Liver (tissue), 9 donors: ENCODE measurements around the gene MAML3. TPM values are rescaled to one million over a fixed set of nuclear protein-coding genes. Genes with fewer than 3 reads are reported as not detected.

ENCODE experiments used
- DNase-seq: peaks from one replicate; pipeline ENCODE4 v3.0.0-alpha.2; 2017; ENCODE audit warnings: low spot score
- H3K27ac ChIP-seq, 2 donors: one replicate each; pipeline ENCODE4 v1.7.0; 2013; ENCODE audit warnings: inconsistent platforms in 2 of 2, low read length in 2 of 2, control low read depth in 1 of 2, low read depth in 1 of 2, mild to moderate bottlenecking in 1 of 2
- H3K27me3 ChIP-seq, 4 donors: one replicate each; pipeline versions ENCODE4 v1.6.1 to v1.7.0; 2013; ENCODE audit warnings: low read length in 3 of 4, inconsistent platforms in 1 of 4, mild to moderate bottlenecking in 1 of 4, moderate library complexity in 1 of 4; ENCODE audit not compliant: control insufficient read depth in 4 of 4, insufficient read depth in 4 of 4
- H3K36me3 ChIP-seq, 4 donors: one replicate each; pipeline versions ENCODE4 v1.6.1 to v1.7.0; 2013; ENCODE audit warnings: low read length in 3 of 4, mild to moderate bottlenecking in 3 of 4, low read depth in 1 of 4, moderate library complexity in 1 of 4; ENCODE audit not compliant: control insufficient read depth in 4 of 4, insufficient read depth in 3 of 4
- H3K4me1 ChIP-seq, 4 donors: one replicate each; pipeline versions ENCODE4 v1.6.1 to v1.7.0; 2013; ENCODE audit warnings: low read length in 3 of 4, mild to moderate bottlenecking in 3 of 4, moderate library complexity in 1 of 4; ENCODE audit not compliant: control insufficient read depth in 4 of 4, insufficient read depth in 4 of 4
- H3K4me3 ChIP-seq, 3 donors: one replicate each; pipeline versions ENCODE4 v1.6.1 to v1.7.0; 2013; ENCODE audit warnings: low read length in 3 of 3, control low read depth in 1 of 3, low read depth in 1 of 3, mild to moderate bottlenecking in 1 of 3
- H3K9ac ChIP-seq, 2 donors: one replicate each; pipeline ENCODE4 v1.7.0; 2013; ENCODE audit warnings: low read length in 2 of 2, mild to moderate bottlenecking in 2 of 2, moderate library complexity in 2 of 2, control low read depth in 1 of 2, low read depth in 1 of 2
- H3K9me3 ChIP-seq, 4 donors: one replicate each; pipeline versions ENCODE4 v1.6.1 to v1.7.0; 2013; ENCODE audit warnings: low read length in 3 of 4; ENCODE audit not compliant: control insufficient read depth in 4 of 4
- CTCF ChIP-seq: fragments of 150-350 bp; IDR thresholded peaks from 2 replicates; pipeline ENCODE4 v1.5.1; 2017; ENCODE audit warnings: improper control_type of control experiment, low read depth, low read length; ENCODE audit not compliant: missing input control
- EGR1 ChIP-seq, 2 donors: IDR thresholded peaks; 2 replicates each; pipeline ENCODE4 v1.6.1; 2016 to 2018; ENCODE audit warnings: antibody characterized with exemption in 2 of 2, low read depth in 2 of 2
- FOXA1 ChIP-seq: IDR thresholded peaks from 2 replicates; pipeline ENCODE4 v1.6.1; 2016; ENCODE audit warnings: antibody characterized with exemption
- GABPA ChIP-seq, 2 donors: IDR thresholded peaks in 1 of 2; conservative IDR thresholded peaks in 1 of 2; 2 replicates each; pipeline ENCODE4 v1.6.1; 2016; ENCODE audit warnings: antibody characterized with exemption in 2 of 2, mild to moderate bottlenecking in 1 of 2, moderate library complexity in 1 of 2
- HNF4A ChIP-seq, 2 donors: conservative IDR thresholded peaks; 2 replicates each; pipeline ENCODE4 v1.6.1; 2016; ENCODE audit warnings: antibody characterized with exemption in 2 of 2, mild to moderate bottlenecking in 2 of 2
- NR2F2 ChIP-seq: IDR thresholded peaks from 2 replicates; pipeline ENCODE4 v1.6.1; 2016; ENCODE audit warnings: antibody characterized with exemption
- REST ChIP-seq: IDR thresholded peaks from 2 replicates; pipeline ENCODE4 v1.6.1; 2016; ENCODE audit warnings: antibody characterized with exemption, mild to moderate bottlenecking
- SP1 ChIP-seq: IDR thresholded peaks from 2 replicates; pipeline ENCODE4 v1.6.1; 2018; ENCODE audit warnings: antibody characterized with exemption, mild to moderate bottlenecking
- TAF1 ChIP-seq: conservative IDR thresholded peaks from 2 replicates; pipeline ENCODE4 v1.6.1; 2016; ENCODE audit warnings: antibody characterized with exemption, mild to moderate bottlenecking
- YY1 ChIP-seq: IDR thresholded peaks from 2 replicates; pipeline ENCODE4 v1.6.1; 2016; ENCODE audit warnings: antibody characterized with exemption, mild to moderate bottlenecking
- ZBTB33 ChIP-seq: IDR thresholded peaks from 2 replicates; pipeline ENCODE4 v1.6.1; 2016; ENCODE audit warnings: antibody characterized with exemption
- WGBS: extraction: QIAGEN DNeasy Blood & Tissue Kit; methylation state at CpG from one replicate; pipeline ENCODE4 v1.1.7; 2013; 5-methylcytosine and 5-hydroxymethylcytosine counted together
- polyA plus RNA-seq, 2 donors: library from polyadenylated mRNA; stranded (reverse) in 1 of 2; unstranded in 1 of 2; fragments of 200-250 nt in 1 of 2; fragments of >200 nt in 1 of 2; fragmentation: Nextera tagmentation in 1 of 2; extraction: Ambion mirVana in 1 of 2; gene quantifications; one replicate each; pipeline versions ENCODE4 v1.2.1 to v1.2.3, GENCODE V29; 2013 to 2015
- total RNA-seq, 2 donors: library from RNA; depleted of rRNA; stranded (reverse); fragments of >200 nt; gene quantifications; one replicate each; pipeline ENCODE4 v1.2.3, GENCODE V29; 2014
- donor health status: healthy.
- donor health status: healthy.
- donor health status: healthy.
- donor health status: healthy.
- donor health status: healthy.

The MAML3 gene
- total and polyA plus RNA-seq, 4 donors, result 1.3 to 4.3 (median 2.7) TPM

DNA sequence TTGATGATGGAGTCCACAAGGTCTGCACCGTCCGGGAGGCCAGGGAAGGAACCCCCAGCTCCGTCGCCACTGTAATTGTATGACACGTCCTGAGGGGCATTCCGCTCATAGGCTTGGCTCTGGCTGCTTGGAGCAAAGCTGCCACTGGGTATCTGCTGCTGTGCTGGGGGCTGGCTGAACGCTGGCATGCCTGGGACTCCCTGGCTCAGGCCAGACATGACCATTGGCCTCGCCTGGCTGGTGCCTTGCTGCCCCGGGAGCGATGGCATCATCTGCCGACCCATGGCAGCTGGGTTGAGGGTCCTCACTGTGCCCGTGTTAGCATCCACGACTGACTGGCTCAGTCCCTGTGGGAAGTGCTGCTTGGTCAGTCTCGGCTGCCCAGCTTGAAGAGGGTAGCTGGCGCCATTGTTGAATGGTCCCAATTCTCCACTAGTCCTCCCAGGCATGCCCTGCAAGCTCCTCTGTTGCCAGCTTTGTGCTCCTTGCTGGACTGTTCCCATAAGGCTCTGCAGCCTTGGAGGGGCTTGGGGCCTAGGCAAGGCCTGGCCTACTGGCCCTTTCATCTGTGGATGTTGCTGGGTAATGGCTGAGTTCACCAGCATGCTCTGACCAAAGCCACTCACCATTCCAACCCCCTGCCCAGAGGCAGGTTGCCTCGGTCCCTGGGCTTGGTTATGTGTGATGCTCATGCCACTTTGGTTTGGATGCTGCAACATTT is 434.4 kb downstream of the MAML3 start (continued):
- TF ChIP-seq REST, result no peak
- TF ChIP-seq YY1, result no peak
- no peak for TF ChIP-seq HNF4A (conservative IDR thresholded peaks at IDR 0.05)
- TF ChIP-seq ZBTB33, result no peak
- TF ChIP-seq EGR1 (IDR thresholded peaks at IDR 0.05; ENCODE audit: low read depth in 2 of 2), result no peak

DNA sequence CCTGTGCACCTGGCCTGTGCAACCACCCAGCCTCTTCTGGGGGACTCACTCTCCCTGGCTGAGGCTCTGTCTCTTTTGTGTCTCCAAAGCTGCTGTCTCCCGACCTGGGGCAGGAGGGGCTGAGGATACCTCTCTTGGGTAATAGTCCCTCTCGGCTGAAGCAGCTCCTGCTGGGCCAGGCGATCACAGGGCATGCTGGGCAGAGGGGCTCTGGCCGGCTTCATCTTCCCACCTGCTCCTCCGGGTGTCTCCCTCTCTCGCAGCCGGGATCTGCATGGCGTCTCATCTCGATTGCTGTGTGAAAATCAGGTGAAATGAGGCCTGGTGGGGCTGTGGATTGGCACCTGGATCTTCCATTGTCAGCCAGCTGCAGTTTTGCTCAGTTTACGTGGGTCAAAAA is 435.2 kb downstream of the MAML3 start:
- Histone ChIP-seq H3K9ac (no peak overlapping the region), H3K9me3 (no peaks in the 10 kb centered on the region), H3K27me3 (no peaks in the 10 kb centered on the region), H3K4me3 (no peak overlapping the region), H3K27ac (no peak overlapping the region), H3K36me3 (peaks cover 1 to 18% (median 14%) of the 10 kb centered on the region in 4 donors), H3K4me1 (no peaks in the 10 kb centered on the region)
- TF ChIP-seq YY1 (no peak), TAF1 (no peak), FOXA1 (no peak), CTCF (no peak), REST (no peak), SP1 (no peak), NR2F2 (no peak), GABPA (IDR thresholded peaks at IDR 0.05 in 1 of 2, conservative IDR thresholded peaks at IDR 0.05 in 1 of 2) (no peak)
- 96% methylated on average over 10 of the region's 10 CpGs for WGBS
- no peak for DNase-seq
